22Rv1 (cell line): ENCODE measurements around the gene FAM204A.

Experiments
- ZFX ChIP-seq: fragments of 450-650 bp; IDR thresholded peaks from 2 replicates; pipeline ENCODE4 v1.6.1; 2017; ENCODE audit warnings: antibody characterized with exemption, borderline replicate concordance
- TF ChIP-seq, protein P1 (sequence below): fragments of 450-650 bp; IDR thresholded peaks from 2 replicates; pipeline ENCODE4 v1.5.1; 2017; ENCODE audit warnings: mild to moderate bottlenecking

DNA sequence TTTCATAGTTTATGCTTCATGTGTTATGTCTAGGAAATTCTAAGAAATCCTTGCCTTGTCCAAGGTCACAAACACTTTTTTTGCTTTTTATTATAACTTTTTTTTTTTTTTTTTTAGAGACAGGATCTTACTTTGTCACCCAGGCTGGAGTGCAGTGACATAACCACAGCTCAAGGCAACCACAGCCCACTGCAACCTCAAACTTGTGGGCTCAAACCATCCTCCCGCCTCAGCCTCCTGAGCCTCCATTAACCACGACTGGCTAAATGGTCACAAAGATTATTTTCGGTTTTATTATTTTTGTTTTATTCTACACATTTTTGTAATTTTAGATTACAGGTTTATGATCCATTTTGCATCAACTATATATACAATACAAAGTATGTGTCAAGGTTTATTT, 7.1 kb upstream of the FAM204A start:
- no peak for TF ChIP-seq ZFX
- TF ChIP-seq, protein P1, sequence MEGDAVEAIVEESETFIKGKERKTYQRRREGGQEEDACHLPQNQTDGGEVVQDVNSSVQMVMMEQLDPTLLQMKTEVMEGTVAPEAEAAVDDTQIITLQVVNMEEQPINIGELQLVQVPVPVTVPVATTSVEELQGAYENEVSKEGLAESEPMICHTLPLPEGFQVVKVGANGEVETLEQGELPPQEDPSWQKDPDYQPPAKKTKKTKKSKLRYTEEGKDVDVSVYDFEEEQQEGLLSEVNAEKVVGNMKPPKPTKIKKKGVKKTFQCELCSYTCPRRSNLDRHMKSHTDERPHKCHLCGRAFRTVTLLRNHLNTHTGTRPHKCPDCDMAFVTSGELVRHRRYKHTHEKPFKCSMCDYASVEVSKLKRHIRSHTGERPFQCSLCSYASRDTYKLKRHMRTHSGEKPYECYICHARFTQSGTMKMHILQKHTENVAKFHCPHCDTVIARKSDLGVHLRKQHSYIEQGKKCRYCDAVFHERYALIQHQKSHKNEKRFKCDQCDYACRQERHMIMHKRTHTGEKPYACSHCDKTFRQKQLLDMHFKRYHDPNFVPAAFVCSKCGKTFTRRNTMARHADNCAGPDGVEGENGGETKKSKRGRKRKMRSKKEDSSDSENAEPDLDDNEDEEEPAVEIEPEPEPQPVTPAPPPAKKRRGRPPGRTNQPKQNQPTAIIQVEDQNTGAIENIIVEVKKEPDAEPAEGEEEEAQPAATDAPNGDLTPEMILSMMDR, result no peak
